HUES48 (cell line): ENCODE data around the gene HCFC1.

Experiments used
- H3K27ac ChIP-seq: one replicate; pipeline ENCODE4 v1.7.0; 2013; ENCODE audit warnings: low read depth, low read length, inconsistent platforms
- H3K27me3 ChIP-seq: 2 replicates; pipeline ENCODE4 v1.6.1; 2013; ENCODE audit warnings: mild to moderate bottlenecking, low read length; ENCODE audit not compliant: control insufficient read depth, insufficient read depth
- H3K36me3 ChIP-seq: 2 replicates; pipeline ENCODE4 v1.6.1; 2013; ENCODE audit warnings: low read length; ENCODE audit not compliant: control insufficient read depth, insufficient read depth
- H3K4me1 ChIP-seq: 2 replicates; pipeline ENCODE4 v1.6.1; 2013; ENCODE audit warnings: mild to moderate bottlenecking, low read length; ENCODE audit not compliant: control insufficient read depth, insufficient read depth
- H3K4me3 ChIP-seq: 2 replicates; pipeline ENCODE4 v1.5.1; 2013; ENCODE audit warnings: mild to moderate bottlenecking, low read depth, low read length
- H3K9ac ChIP-seq: 2 replicates; pipeline ENCODE4 v1.6.1; 2013; ENCODE audit warnings: mild to moderate bottlenecking, low read depth, low read length, moderate library complexity
- H3K9me3 ChIP-seq: 2 replicates; pipeline ENCODE4 v1.6.1; 2013; ENCODE audit warnings: low read length; ENCODE audit not compliant: control insufficient read depth, insufficient read depth

The HCFC1 gene

GRCh38 chrX:153971450-153972367 is at the start of gene HCFC1:
Gene HCFC1, minus strand, starts transcription at chrX:153971818. Its CDS starts 978 bp downstream, at chrX:153970840.
- H3K9me3 ChIP-seq = no peaks in the 10 kb centered on the region
- peak within 1 kb of the TSS; percentile 83 for H3K4me3 ChIP-seq
- H3K36me3 ChIP-seq = no peaks in the 10 kb centered on the region; the same call in none of the 2 replicates
- peak within 1 kb of the TSS; percentile 100 for H3K27ac ChIP-seq
- H3K4me1 ChIP-seq = peaks cover 24% of the 10 kb centered on the region
- no peaks in the 10 kb centered on the region for H3K27me3 ChIP-seq
- peak within 1 kb of the TSS; percentile 99 for H3K9ac ChIP-seq

- H3K4me1 ChIP-seq = peaks cover 11% of the 10 kb centered on the region; the same call in 1 of the 2 replicates
- H3K27ac ChIP-seq = peak overlapping the region; percentile 55
- peaks cover 8% of the 10 kb centered on the region; the same call in 1 of the 2 replicates for H3K36me3 ChIP-seq
- H3K9me3 ChIP-seq = peaks cover 16% of the 10 kb centered on the region
- no peak overlapping the region for H3K9ac ChIP-seq
- no peaks in the 10 kb centered on the region for H3K27me3 ChIP-seq
- no peak overlapping the region for H3K4me3 ChIP-seq
These were observed 49.6 kb upstream of the HCFC1 start for GRCh38 chrX:154021131-154021611.

DNA sequence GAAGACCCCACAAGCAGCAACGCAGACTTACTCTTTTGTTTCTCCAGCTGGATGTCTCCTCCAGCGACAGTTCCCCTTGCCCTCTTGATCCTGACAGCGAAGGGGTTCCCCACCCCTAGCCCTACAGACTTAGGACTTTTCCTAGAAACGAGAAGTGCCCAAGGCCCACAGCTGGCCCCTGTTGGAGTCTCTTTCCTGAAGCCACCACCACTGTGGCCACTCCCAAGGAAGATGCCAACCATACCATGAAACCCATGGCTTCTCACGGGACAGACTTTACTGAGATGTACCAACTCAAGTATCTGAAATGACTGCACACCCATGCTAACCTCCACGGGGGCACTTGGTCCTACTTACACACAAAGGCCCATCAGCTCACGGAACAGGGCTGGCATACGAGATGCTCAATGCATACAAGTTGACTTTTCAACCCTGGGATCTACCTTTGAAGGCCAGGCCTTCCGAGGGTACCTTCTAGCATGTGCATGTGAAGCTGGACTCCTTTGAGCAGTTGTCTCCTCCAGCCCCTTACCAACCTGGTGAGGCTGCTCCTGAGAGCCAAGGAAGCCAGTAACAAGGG is 49.0 kb upstream of the HCFC1 start:
- peak overlapping the region; percentile 62 for H3K27ac ChIP-seq
- H3K36me3 ChIP-seq = peaks cover 10% of the 10 kb centered on the region; the same call in 1 of the 2 replicates
- H3K9ac ChIP-seq = no peak overlapping the region
- H3K4me3 ChIP-seq = peak overlapping the region; percentile 57
- H3K4me1 ChIP-seq = peaks cover 11% of the 10 kb centered on the region; the same call in 1 of the 2 replicates
- no peaks in the 10 kb centered on the region for H3K27me3 ChIP-seq
- peaks cover 16% of the 10 kb centered on the region for H3K9me3 ChIP-seq

GRCh38 chrX:154019633-154020528 is 48.3 kb upstream of the HCFC1 start, which contains the start of gene IRAK1:
Gene IRAK1, minus strand, starts transcription at chrX:154019902. Its CDS starts 90 bp downstream, at chrX:154019812.
- peaks cover 11% of the 10 kb centered on the region; the same call in 1 of the 2 replicates for H3K4me1 ChIP-seq
- no peaks in the 10 kb centered on the region for H3K27me3 ChIP-seq
- H3K36me3 ChIP-seq = peaks cover 11% of the 10 kb centered on the region; the same call in 1 of the 2 replicates
- peak within 1 kb of the TSS; percentile 57 for H3K4me3 ChIP-seq
- peak within 1 kb of the TSS; percentile 48; the same call in 1 of the 2 replicates for H3K9ac ChIP-seq
- peaks cover 21% of the 10 kb centered on the region for H3K9me3 ChIP-seq
- peak within 1 kb of the TSS; percentile 62 for H3K27ac ChIP-seq

- H3K9me3 ChIP-seq = peaks cover 22% of the 10 kb centered on the region
These were observed 47.5 kb upstream of the HCFC1 start for GRCh38 chrX:154019061-154019621.

GRCh38 chrX:154018518-154019060 is 47.0 kb upstream of the HCFC1 start:
- peaks cover 17% of the 10 kb centered on the region for H3K9me3 ChIP-seq
- H3K27me3 ChIP-seq = no peaks in the 10 kb centered on the region
- no peak overlapping the region for H3K9ac ChIP-seq
- peaks cover 11% of the 10 kb centered on the region; the same call in 1 of the 2 replicates for H3K4me1 ChIP-seq
- no peak overlapping the region for H3K27ac ChIP-seq
- peak overlapping the region; percentile 35 for H3K4me3 ChIP-seq
- H3K36me3 ChIP-seq = peaks cover 11% of the 10 kb centered on the region; the same call in 1 of the 2 replicates

More at GRCh38 chrX:154019061-154019621, 47.5 kb upstream of the HCFC1 start:
- Histone ChIP-seq H3K9ac (peak overlapping the region; percentile 30; the same call in 1 of the 2 replicates), H3K27me3 (no peaks in the 10 kb centered on the region), H3K27ac (peak overlapping the region; percentile 47), H3K4me3 (peak overlapping the region; percentile 57), H3K4me1 (peaks cover 11% of the 10 kb centered on the region; the same call in 1 of the 2 replicates), H3K36me3 (peaks cover 11% of the 10 kb centered on the region; the same call in 1 of the 2 replicates)

GRCh38 chrX:154017766-154018517 is 46.3 kb upstream of the HCFC1 start:
- Histone ChIP-seq H3K36me3 (peaks cover 12% of the 10 kb centered on the region; the same call in 1 of the 2 replicates), H3K4me3 (no peak overlapping the region), H3K9me3 (peaks cover 17% of the 10 kb centered on the region), H3K27ac (no peak overlapping the region), H3K4me1 (peaks cover 11% of the 10 kb centered on the region; the same call in 1 of the 2 replicates), H3K9ac (no peak overlapping the region), H3K27me3 (no peaks in the 10 kb centered on the region)

- Histone ChIP-seq H3K36me3 (peaks cover 26% of the 10 kb centered on the region), H3K4me1 (no peaks in the 10 kb centered on the region; the same call in 1 of the 2 replicates), H3K4me3 (no peak overlapping the region), H3K27ac (no peak overlapping the region), H3K9me3 (peaks cover 22% of the 10 kb centered on the region), H3K27me3 (no peaks in the 10 kb centered on the region), H3K9ac (no peak overlapping the region)
These were observed 44.9 kb upstream of the HCFC1 start for GRCh38 chrX:154016366-154017076.
